Stimulated activated naive CD8-positive, alpha-beta T cell treated with anti-CD3 and anti-CD28 coated beads, Interleukin-15, amount 100 ng/mL, for 72 hours (primary cell): Measurements from ENCODE around the gene ABLIM1.

Experiments
- ATAC-seq: fragments of 150-1000 bp; cut with Tn5 transposase; 2 replicates; pipeline ENCODE4 v1.10.0; 2021; ENCODE audit warnings: mild to moderate bottlenecking, moderate library complexity
- DNase-seq, 2 donors: peaks; one replicate each; pipeline ENCODE4 v3.0.0; 2021 to 2022
- H3K27ac Mint-ChIP-seq, 2 donors: one replicate each; pipeline ENCODE4 v1.8.0; 2022; ENCODE audit warnings: mild to moderate bottlenecking in 2 of 2, mixed read lengths in 2 of 2, moderate library complexity in 2 of 2
- H3K27me3 Mint-ChIP-seq: one replicate; pipeline ENCODE4 v1.8.0; 2022; ENCODE audit warnings: mixed read lengths
- H3K4me1 Mint-ChIP-seq: one replicate; pipeline ENCODE4 v1.8.0; 2022; ENCODE audit warnings: mild to moderate bottlenecking, mixed read lengths
- H3K4me3 Mint-ChIP-seq, 2 donors: one replicate each; pipeline ENCODE4 v1.8.0; 2022; ENCODE audit warnings: mild to moderate bottlenecking in 2 of 2, mixed read lengths in 2 of 2, moderate library complexity in 1 of 2
- H3K9me3 Mint-ChIP-seq, 2 donors: one replicate each; pipeline ENCODE4 v1.8.0; 2022; ENCODE audit warnings: mixed read lengths in 2 of 2

The ABLIM1 gene

DNA sequence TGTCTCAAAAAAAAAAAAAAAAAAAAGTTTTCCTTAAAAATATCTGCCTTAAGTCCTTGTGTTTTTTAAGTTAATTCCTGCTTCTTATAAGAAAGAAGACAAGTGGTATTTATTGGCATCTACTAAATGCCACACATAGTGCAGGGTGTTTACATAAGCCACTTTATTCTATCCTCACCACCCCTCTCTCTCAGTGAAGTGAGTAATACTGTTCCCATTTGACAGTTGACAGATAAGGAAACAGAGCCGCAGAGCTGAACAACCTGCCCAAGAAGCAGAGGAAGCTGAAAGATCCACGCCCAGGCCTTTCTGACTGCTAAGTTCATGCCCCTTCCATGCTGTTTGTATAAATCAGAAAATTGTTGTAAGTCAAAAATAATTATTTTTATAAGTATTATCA lies 54.1 kb downstream of the ABLIM1 start:
- DNase-seq (no peak), ATAC-seq (no peak)
- no peaks in the 10 kb centered on the region for H3K4me1 Mint-ChIP-seq
- H3K9me3 Mint-ChIP-seq, result no peaks in the 10 kb centered on the region
- H3K27me3 Mint-ChIP-seq, result no peaks in the 10 kb centered on the region
- H3K4me3 Mint-ChIP-seq, result no peak overlapping the region
- peak overlapping the region in 1 of 2 donors; percentile 69 for H3K27ac Mint-ChIP-seq

DNA sequence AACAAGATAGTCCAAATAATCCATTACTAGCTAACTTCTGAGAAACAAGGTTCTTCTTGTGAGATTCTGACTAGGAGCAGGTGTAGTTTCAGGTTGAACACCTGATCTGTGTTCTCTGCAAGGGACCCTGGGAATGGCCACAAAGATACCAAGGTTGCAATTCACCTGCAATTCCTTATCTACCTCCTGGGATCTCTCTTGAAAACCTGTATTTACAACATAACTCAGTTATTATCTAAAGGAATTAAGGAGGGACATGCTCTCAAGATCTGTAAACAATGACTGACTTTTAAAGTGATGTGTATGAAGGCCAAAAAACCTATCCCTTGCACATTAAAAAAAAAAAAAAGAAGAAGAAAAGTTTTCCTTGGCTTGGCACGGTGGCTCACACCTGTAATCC lies 54.8 kb downstream of the ABLIM1 start:
- DNase-seq (no peak), ATAC-seq (no peak)
- Mint-ChIP-seq H3K4me3 (no peak overlapping the region), H3K9me3 (no peaks in the 10 kb centered on the region), H3K4me1 (no peaks in the 10 kb centered on the region), H3K27ac (no peak overlapping the region), H3K27me3 (no peaks in the 10 kb centered on the region)

DNA sequence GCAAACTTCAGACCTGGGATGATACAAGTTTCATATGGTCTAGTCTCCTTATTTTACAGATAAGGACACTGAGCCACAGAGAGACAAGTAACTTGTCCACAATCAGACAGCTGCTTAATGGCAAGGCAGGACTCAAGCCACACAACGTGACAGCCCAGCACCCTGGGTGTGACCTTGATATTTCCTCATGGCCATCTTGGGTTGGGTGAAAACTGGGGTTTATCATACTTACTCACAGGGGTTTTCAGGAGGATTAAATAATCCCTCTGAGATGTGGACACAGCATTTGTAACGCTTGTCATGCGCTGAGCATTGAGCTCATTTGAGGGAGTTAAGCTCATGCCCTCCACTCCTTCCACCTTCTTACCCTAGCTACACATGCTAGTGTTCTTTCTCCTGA lies 58.0 kb downstream of the ABLIM1 start:
- no peaks in the 10 kb centered on the region for H3K9me3 Mint-ChIP-seq
- DNase-seq, result no peak

DNA sequence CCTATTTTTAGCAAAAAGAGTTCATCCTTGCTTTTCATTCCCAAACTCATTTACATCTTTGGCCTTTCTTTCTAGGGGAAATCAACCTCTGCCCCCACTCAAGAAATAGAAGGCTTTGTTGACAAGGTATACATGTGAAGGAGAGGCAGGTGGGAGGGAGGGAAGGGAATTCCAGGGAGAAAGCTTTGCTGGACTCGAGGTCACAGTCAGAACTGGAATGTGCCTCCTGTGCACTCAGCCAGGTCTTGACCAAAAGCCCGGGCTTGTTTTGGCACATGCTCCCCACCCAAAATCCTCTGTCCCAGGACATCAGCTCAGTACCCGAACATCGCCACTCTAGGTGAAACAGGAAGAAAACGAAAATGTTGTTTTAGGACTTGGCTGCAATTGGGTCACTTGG lies 61.3 kb downstream of the ABLIM1 start:
- no peaks in the 10 kb centered on the region for H3K4me1 Mint-ChIP-seq
- H3K9me3 Mint-ChIP-seq, result peaks cover 6 to 13% of the 10 kb centered on the region in 2 donors
- no peak for ATAC-seq
- no peak overlapping the region for H3K27ac Mint-ChIP-seq
- peaks cover 10% of the 10 kb centered on the region for H3K27me3 Mint-ChIP-seq
- DNase-seq, result no peak
- no peak overlapping the region for H3K4me3 Mint-ChIP-seq

More for the DNA sequence above, 58.0 kb downstream of the ABLIM1 start:
- H3K4me1 Mint-ChIP-seq, result no peaks in the 10 kb centered on the region
- no peak overlapping the region for H3K4me3 Mint-ChIP-seq
- H3K27ac Mint-ChIP-seq, result no peak overlapping the region
- H3K27me3 Mint-ChIP-seq, result no peaks in the 10 kb centered on the region
- no peak for ATAC-seq

DNA sequence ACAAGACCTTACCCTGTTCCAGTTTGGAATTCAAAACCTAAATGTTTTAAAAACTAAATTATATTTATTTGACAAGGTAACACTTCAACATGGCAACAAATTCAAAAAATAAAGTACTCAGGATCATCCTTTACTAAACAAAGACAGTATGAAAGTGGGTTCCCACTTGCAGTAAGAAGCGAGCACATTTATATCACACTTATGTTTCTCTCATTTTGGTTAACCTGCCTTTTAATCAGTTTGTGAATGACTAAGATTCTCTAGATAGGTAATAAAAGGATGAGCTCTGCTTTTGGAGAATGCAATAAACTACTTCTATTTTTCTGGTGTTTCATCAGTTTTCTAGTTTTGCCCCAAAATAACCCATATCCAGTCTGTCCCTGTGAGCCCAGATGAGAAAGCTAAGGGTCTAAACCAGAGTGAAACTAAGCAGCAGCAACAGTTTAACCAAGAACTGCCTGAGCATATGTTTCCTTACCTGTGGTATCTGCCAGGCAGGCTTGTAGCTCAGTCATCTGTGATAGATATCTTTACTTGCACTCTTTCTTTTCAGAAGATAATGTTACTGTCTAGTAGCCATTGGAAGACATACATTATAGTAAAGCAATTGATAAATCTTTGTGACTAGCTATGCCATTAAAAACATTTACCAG lies 64.1 kb downstream of the ABLIM1 start:
- Mint-ChIP-seq H3K27me3 (peaks cover 10% of the 10 kb centered on the region), H3K27ac (no peak overlapping the region), H3K4me3 (no peak overlapping the region), H3K4me1 (no peaks in the 10 kb centered on the region), H3K9me3 (peaks cover 6 to 13% of the 10 kb centered on the region in 2 donors)
- ATAC-seq (peak; percentile 77), DNase-seq (no peak)

DNA sequence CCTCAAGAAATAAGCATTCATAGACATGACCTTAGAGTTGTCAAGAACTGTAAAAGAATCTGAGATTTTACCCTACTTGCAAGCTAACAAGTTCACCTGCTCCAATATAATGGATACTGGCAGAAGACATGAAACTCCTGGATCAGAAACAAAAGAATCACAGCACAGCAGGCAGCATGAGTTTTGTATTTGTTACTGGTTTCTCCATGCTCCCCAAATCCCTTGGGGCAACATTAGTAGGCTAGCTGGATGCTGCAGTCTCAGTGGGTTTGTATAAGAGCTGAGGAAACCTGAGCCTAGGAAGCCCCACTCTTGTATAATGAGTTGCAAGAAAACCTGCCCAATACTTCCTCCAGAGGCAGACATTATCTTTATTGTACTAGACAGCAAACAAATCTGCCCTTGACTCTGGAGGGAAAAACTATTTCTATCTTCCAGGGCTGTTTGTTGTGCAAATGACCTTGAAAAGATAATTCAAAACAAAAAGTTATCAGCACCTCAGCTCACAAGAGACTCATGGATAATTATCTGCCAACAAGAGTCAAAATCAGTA lies 64.8 kb downstream of the ABLIM1 start:
- H3K4me1 Mint-ChIP-seq, result no peaks in the 10 kb centered on the region
- no peak for DNase-seq
- peaks cover 10% of the 10 kb centered on the region for H3K27me3 Mint-ChIP-seq
- no peak overlapping the region for H3K27ac Mint-ChIP-seq
- ATAC-seq, result no peak
- H3K4me3 Mint-ChIP-seq, result no peak overlapping the region
- peaks cover 6 to 13% of the 10 kb centered on the region in 2 donors for H3K9me3 Mint-ChIP-seq

DNA sequence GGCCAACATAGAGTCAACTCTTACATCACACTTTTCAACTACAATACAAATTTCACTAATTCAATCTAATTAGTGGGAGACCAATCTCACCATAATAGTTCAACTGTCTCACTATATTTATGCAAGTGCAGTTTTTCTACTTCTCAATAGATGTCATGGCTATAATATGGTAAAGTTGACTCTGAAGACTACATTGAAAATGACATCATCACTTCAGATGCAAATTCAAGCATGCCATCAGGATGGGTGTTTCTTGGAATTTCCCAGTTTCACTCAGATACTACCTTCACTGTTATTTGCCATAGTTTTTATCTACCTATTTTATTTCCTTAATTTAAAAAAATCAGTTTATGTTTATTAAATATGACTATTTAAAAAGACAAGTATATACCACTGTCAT lies 67.1 kb downstream of the ABLIM1 start:
- Mint-ChIP-seq H3K27ac (no peak overlapping the region), H3K9me3 (peaks cover 6 to 13% of the 10 kb centered on the region in 2 donors), H3K27me3 (peaks cover 10% of the 10 kb centered on the region), H3K4me3 (no peak overlapping the region), H3K4me1 (no peaks in the 10 kb centered on the region)
- no peak for DNase-seq
- ATAC-seq, result no peak

DNA sequence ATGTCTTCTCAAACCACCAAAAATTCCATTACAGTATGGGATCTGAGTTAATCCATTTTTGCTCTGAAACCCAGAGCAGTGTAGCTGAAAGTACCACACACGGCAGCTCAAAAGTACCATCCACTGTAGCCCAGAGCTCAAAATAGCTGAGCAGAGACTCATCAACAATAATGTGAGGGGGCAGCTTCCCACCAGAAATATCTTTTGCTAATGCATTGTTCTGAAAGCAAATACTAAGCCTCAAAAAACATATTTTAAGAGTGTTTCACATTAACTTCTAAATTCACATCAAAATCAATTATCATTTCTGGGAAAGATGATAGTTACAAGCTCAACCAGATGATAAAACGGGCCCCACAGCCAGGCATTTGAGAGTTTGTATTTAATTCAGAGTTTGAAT lies 73.7 kb downstream of the ABLIM1 start:
- no peak for ATAC-seq
- no peaks in the 10 kb centered on the region for H3K4me1 Mint-ChIP-seq
- no peaks in the 10 kb centered on the region for H3K9me3 Mint-ChIP-seq

DNA sequence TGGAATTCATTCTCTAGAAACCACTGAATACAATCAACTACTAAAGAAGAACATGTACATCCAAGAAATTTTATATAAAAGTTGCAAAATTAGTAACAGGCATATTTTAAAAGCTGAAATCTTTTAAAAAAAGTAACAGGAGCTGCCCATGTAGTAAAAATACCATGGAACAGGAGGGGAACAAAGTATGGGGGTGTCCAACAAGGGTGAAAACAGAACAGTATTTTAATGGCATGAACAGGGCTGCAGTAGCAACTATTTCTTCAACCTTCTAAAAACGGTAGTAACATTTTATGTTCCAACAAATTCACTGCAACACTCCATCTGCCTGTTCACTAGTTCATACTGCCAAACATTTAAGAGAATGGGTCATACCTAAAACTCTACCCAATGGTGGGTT lies 77.0 kb downstream of the ABLIM1 start:
- DNase-seq (no peak), ATAC-seq (no peak)
- no peak overlapping the region for H3K27ac Mint-ChIP-seq
- H3K9me3 Mint-ChIP-seq, result no peaks in the 10 kb centered on the region
- no peak overlapping the region for H3K4me3 Mint-ChIP-seq
- no peaks in the 10 kb centered on the region for H3K27me3 Mint-ChIP-seq
- no peaks in the 10 kb centered on the region for H3K4me1 Mint-ChIP-seq

More for the DNA sequence above, 73.7 kb downstream of the ABLIM1 start:
- no peak for DNase-seq
- Mint-ChIP-seq H3K27ac (no peak overlapping the region), H3K27me3 (no peaks in the 10 kb centered on the region), H3K4me3 (no peak overlapping the region)

DNA sequence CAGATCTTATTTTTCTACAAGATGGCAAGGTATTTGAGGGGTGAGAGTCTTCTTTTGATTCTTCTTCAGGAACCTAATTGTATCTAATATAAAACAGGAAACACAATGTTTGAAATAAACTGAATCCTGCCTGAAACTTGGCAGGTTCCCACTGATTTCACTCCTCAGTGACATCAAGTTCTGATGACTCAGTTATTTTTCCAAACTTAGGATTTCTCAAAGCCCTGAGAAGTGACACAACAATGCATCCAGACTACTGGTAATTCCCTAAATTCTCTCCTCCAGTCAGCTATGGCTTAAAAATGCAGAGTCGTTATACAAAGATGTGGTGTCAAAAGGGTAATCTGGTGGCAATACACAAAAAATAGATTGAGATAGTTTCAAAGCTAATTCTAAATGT lies 80.9 kb downstream of the ABLIM1 start:
- H3K4me1 Mint-ChIP-seq, result no peaks in the 10 kb centered on the region
- no peak overlapping the region for H3K4me3 Mint-ChIP-seq
- H3K27me3 Mint-ChIP-seq, result no peaks in the 10 kb centered on the region
- H3K9me3 Mint-ChIP-seq, result no peaks in the 10 kb centered on the region
- ATAC-seq, result no peak
- H3K27ac Mint-ChIP-seq, result no peak overlapping the region
- DNase-seq, result no peak

DNA sequence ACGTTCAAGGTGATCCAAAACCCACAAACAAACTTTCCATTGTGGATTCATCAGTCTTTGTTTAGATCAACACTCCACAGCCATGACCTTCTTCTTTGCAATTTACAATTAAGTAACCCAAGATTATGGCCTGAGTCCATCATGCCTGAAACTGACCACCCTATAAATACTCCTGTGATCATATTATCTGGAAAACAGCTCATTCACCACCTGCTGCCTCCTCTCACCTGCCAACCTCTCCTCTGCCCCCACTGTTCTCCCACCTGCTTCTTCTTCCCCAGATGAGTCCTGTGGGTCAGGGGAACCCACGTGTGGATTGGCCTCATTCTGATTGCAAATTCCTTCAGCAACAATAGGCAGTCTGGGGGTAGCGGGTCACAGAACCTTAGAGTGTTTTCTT lies 81.4 kb downstream of the ABLIM1 start:
- H3K4me3 Mint-ChIP-seq, result no peak overlapping the region
- H3K9me3 Mint-ChIP-seq, result no peaks in the 10 kb centered on the region
- H3K27me3 Mint-ChIP-seq, result no peaks in the 10 kb centered on the region
- ATAC-seq (no peak), DNase-seq (no peak)
- no peaks in the 10 kb centered on the region for H3K4me1 Mint-ChIP-seq
- no peak overlapping the region for H3K27ac Mint-ChIP-seq

DNA sequence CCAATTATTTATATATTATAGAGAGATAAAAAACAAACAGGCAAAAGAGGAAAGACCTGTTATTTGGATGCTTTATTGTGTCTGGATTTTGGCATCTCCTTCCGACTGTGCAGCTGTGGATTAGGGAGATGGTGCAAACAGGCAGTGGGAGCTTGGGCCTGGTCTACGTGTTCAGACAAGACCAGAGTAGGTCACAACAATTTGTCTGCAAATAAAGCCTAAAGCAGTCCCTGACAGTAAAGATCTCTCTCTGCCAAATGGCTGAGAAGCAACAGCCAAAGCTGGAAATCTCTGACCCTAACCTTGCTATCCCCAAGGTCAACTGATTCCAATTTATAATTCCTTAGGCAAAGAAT lies 82.0 kb downstream of the ABLIM1 start:
- no peak for DNase-seq
- Mint-ChIP-seq H3K4me1 (no peaks in the 10 kb centered on the region), H3K27me3 (no peaks in the 10 kb centered on the region), H3K27ac (no peak overlapping the region), H3K4me3 (no peak overlapping the region), H3K9me3 (no peaks in the 10 kb centered on the region)
- ATAC-seq, result no peak

DNA sequence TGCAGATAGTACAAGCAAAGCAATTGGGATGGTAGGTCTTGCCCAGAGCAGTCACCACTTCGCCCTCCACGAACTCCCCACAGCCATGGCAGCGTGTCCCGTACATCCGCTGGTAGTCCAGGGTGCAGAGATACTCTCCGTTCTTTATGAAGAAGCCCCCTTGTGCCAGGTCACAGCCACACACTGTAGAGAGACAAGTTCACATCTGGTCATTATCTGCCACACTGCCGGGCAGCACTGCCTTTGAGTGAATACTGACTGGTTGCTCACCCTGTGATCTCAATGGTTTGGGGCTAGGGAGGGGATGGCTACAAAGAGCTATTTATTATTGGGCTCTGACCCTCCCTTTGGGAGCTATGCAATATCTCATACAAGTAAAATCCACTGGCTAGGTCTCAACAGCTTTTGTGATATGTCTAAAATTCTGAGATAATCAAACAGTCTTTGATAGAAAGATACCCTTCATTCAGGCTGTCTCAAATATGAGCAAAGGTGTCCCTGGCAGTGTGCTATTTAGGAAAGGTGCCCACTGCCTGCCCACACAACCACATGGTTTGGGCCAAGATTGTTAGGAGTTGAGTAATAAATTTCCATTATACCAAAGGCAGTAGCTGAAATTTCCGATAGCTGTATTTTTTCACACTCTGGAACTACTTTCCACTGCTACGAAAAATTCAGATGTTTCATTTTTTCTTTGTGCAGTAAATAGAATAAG lies 82.5 kb downstream of the ABLIM1 start:
- no peak for DNase-seq
- H3K27ac Mint-ChIP-seq, result no peak overlapping the region
- no peak overlapping the region for H3K4me3 Mint-ChIP-seq
- H3K9me3 Mint-ChIP-seq, result no peaks in the 10 kb centered on the region
- no peaks in the 10 kb centered on the region for H3K27me3 Mint-ChIP-seq
- ATAC-seq, result no peak
- H3K4me1 Mint-ChIP-seq, result no peaks in the 10 kb centered on the region

DNA sequence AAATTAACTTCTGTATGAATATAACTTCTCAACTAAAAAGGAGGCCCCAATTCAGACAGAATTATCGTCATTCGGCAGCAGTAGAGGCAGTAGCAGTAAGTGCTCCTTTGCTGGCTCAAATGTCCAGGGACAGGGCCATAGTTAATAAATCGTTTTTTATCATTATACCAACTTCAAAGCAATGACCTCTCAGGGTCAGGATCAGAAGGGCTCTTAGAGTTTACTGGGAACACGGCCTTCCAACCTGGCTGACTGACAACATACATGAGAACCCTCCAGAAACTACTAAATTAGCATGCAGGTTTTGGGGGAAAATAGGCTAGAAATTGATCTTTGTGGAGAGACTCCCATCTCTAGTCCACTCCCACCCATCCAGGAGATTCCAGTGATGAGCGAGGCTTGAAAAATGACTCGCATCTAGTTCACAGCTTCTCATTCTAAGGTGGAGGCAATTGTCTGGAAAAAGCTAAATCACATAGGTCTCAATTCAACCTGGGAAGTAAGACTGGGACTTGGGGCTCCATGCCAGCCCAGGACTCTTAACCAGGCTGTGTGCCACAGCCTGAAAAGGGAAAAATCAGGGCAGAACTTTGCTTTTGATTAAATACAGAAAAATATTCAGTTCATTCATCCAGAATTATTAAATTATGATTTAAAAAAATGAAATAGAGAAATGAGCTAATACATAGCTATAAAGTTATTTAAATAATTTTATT lies 84.6 kb downstream of the ABLIM1 start:
- H3K9me3 Mint-ChIP-seq, result no peaks in the 10 kb centered on the region
- DNase-seq, result no peak
- ATAC-seq, result no peak

DNA sequence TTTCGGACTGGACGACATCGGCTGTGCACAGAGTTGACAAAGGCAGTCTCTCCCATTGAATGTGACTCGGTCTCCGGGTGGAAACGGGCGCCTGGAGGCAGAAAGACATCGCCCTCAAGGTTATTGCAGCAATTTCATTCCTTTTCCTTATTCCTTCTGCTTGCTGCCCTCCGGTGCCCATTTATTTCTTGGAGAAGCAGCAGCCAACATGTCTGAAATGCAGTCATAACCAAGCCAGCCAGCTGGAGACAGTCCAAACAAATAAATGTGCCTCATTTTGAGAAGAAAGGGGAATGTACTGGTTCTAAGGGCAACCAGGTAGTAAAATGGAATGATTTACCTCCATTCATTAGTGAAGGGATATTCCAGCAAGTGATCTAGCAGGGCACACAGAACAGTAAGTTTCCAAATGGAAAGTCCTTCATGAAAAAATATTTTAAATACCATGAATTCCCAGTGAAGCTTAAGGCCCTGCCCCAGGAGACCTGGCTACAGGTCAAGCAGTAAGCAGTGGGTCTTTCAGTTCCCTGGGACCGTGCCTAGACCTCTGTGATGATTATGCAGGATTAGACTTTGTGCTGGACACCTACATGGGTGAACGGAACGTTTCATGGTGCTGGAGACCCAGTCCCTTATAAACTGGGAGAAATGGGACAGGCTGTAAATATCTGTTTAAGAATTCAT lies 86.6 kb downstream of the ABLIM1 start:
- no peak overlapping the region for H3K27ac Mint-ChIP-seq
- ATAC-seq (no peak), DNase-seq (no peak)
- no peak overlapping the region for H3K4me3 Mint-ChIP-seq
- H3K27me3 Mint-ChIP-seq, result no peaks in the 10 kb centered on the region
- H3K9me3 Mint-ChIP-seq, result no peaks in the 10 kb centered on the region
- H3K4me1 Mint-ChIP-seq, result no peaks in the 10 kb centered on the region

More for the DNA sequence above, 84.6 kb downstream of the ABLIM1 start:
- no peaks in the 10 kb centered on the region for H3K4me1 Mint-ChIP-seq
- no peak overlapping the region for H3K4me3 Mint-ChIP-seq
- no peak overlapping the region for H3K27ac Mint-ChIP-seq
- no peaks in the 10 kb centered on the region for H3K27me3 Mint-ChIP-seq

DNA sequence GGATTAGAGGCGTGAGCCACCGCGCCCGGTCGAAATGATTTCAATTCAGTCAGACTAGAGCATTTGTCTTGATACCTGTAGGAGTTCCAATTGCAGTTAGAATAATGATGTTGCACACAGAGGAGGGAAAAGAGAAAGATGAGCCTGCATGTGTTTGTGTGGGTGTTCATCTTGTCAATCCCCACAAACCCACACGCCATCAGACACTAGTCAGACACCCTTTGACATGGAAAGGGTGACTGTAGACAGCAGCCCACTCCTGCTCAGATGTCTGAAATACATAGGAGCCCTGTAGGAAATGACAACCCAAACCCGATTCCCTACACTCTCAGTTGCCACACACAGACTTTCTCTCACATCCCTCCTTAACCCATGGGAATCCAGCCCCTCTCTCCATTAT lies 92.0 kb downstream of the ABLIM1 start:
- Mint-ChIP-seq H3K4me3 (no peak overlapping the region), H3K27ac (no peak overlapping the region), H3K9me3 (no peaks in the 10 kb centered on the region), H3K27me3 (no peaks in the 10 kb centered on the region), H3K4me1 (no peaks in the 10 kb centered on the region)
- DNase-seq (no peak), ATAC-seq (no peak)
